B cell (primary cell): ENCODE results near the gene SEL1L.

Experiments used
- CTCF ChIP-seq: fragments of 200-600 bp; IDR thresholded peaks from one replicate; pipeline ENCODE4 v1.8.0; 2022; ENCODE audit warnings: antibody characterized with exemption, mild to moderate bottlenecking
- EZH2 ChIP-seq: IDR thresholded peaks from 2 replicates; pipeline ENCODE4 v1.6.1; 2012; ENCODE audit warnings: borderline replicate concordance, low read depth, mild to moderate bottlenecking, moderate library complexity, low read length; ENCODE audit not compliant: insufficient read depth, poor library complexity, severe bottlenecking

DNA sequence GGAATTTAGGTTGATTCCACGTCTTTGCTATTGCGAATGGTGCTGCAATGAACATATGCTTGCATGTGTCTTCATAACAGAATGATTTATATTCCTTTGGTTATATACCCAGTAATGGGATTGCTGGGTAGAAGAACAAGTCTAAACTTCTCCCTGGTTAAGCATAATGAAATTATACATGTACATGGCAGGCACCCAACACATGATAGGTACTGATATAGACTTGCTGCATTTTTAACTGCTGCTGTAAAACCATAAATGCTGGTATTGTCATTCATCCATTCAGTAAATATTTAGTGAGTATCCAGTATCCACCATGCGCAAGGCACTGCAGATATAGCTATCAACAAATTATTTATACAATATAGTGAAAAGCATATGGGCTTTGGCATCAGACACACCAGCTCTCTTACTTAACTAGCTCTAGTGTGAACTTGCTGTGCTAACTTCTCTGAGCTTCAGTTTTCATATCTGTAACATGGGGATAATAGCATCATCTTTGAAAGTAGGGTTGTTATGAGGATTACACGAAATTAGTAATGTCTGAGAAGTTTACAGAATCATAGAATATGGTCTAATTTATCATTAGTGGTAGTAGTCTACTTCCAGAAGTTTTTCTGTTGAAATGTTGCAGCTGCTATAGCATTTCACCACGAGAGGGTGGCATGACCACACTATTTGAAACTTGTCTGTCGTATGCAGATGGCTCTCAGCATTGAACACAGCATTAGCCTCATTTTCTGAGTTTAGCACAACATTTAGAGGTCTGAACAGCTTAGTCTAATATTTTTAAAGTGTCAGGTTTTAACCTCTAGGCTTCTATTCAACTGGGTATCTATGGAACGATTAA lies 32.0 kb upstream of the SEL1L start:
- TF ChIP-seq CTCF = peak; percentile 26
- TF ChIP-seq EZH2 = no peak
